Nephron progenitor cell (in vitro differentiated cells): ENCODE data around the gene MRTFA.
"Not testable (repeated sequence)": the region's sequence is repeated elsewhere in the genome, so short reads cannot be mapped to it uniquely, and the experiment has no call there.

Source experiments
- DNase-seq: peaks from one replicate; pipeline ENCODE4 v3.0.0; 2021
- H3K27ac Mint-ChIP-seq: 2 replicates; pipeline ENCODE4 v1.8.0; 2021; ENCODE audit warnings: mild to moderate bottlenecking, moderate library complexity, mixed read lengths
- H3K27me3 Mint-ChIP-seq: 2 replicates; pipeline ENCODE4 v1.8.0; 2021; ENCODE audit warnings: mild to moderate bottlenecking, low read depth, mixed read lengths; ENCODE audit not compliant: poor library complexity
- H3K36me3 Mint-ChIP-seq: 2 replicates; pipeline ENCODE4 v1.8.0; 2021; ENCODE audit warnings: low read depth, mixed read lengths
- H3K4me1 Mint-ChIP-seq: 2 replicates; pipeline ENCODE4 v1.8.0; 2021; ENCODE audit warnings: mixed read lengths
- H3K4me3 Mint-ChIP-seq: 2 replicates; pipeline ENCODE4 v1.8.0; 2021; ENCODE audit warnings: mild to moderate bottlenecking, moderate library complexity, mixed read lengths
- H3K9me3 Mint-ChIP-seq: 2 replicates; pipeline ENCODE4 v1.8.0; 2021; ENCODE audit warnings: mild to moderate bottlenecking, moderate library complexity, mixed read lengths
- CTCF ChIP-seq: fragments of 200-600 bp; sonication (generic); IDR thresholded peaks from 2 replicates; pipeline ENCODE4 v1.5.0; 2021; ENCODE audit warnings: antibody characterized with exemption

The MRTFA gene

GRCh38 chr22:40605761-40606160 is 30.8 kb downstream of the MRTFA start:
- Mint-ChIP-seq H3K27me3 (no peaks in the 10 kb centered on the region), H3K36me3 (peaks cover 5% of the 10 kb centered on the region), H3K4me3 (no peak overlapping the region), H3K4me1 (peaks cover 16% of the 10 kb centered on the region), H3K27ac (no peak overlapping the region), H3K9me3 (no peaks in the 10 kb centered on the region)
- no peak for TF ChIP-seq CTCF
- no peak for DNase-seq

- Mint-ChIP-seq H3K36me3 (peaks cover 5% of the 10 kb centered on the region), H3K27me3 (no peaks in the 10 kb centered on the region), H3K27ac (no peak overlapping the region), H3K4me3 (no peak overlapping the region), H3K9me3 (no peaks in the 10 kb centered on the region), H3K4me1 (peaks cover 25% of the 10 kb centered on the region)
- no peak for TF ChIP-seq CTCF
- no peak for DNase-seq
Measured at GRCh38 chr22:40603088-40603605, 33.4 kb downstream of the MRTFA start.

- Mint-ChIP-seq H3K4me1 (peaks cover 27% of the 10 kb centered on the region), H3K27ac (peak overlapping the region; percentile 27), H3K4me3 (no peak overlapping the region), H3K27me3 (no peaks in the 10 kb centered on the region), H3K36me3 (peaks cover 5% of the 10 kb centered on the region), H3K9me3 (no peaks in the 10 kb centered on the region)
- no peak for TF ChIP-seq CTCF
- no peak for DNase-seq
Measured at GRCh38 chr22:40602231-40602630, 34.3 kb downstream of the MRTFA start.

GRCh38 chr22:40599731-40600130 is 36.8 kb downstream of the MRTFA start:
- Mint-ChIP-seq H3K36me3 (peaks cover 5% of the 10 kb centered on the region), H3K9me3 (no peaks in the 10 kb centered on the region), H3K4me3 (no peak overlapping the region), H3K4me1 (peaks cover 39% of the 10 kb centered on the region), H3K27ac (peak overlapping the region; percentile 83), H3K27me3 (peaks cover 3% of the 10 kb centered on the region)
- no peak for TF ChIP-seq CTCF
- DNase-seq = no peak

GRCh38 chr22:40598712-40599111 is 37.8 kb downstream of the MRTFA start:
- H3K36me3 Mint-ChIP-seq, DNase-seq, H3K4me3 Mint-ChIP-seq, H3K9me3 Mint-ChIP-seq, H3K27ac Mint-ChIP-seq, H3K27me3 Mint-ChIP-seq: not testable (repeated sequence)
- peaks cover 45% of the 10 kb centered on the region for H3K4me1 Mint-ChIP-seq

GRCh38 chr22:40597526-40598430 is 38.7 kb downstream of the MRTFA start:
- H3K27ac Mint-ChIP-seq = peak overlapping the region; percentile 82
- peaks cover 5% of the 10 kb centered on the region for H3K36me3 Mint-ChIP-seq

More at GRCh38 chr22:40597526-40598430, 38.7 kb downstream of the MRTFA start:
- no peak overlapping the region for H3K4me3 Mint-ChIP-seq
- TF ChIP-seq CTCF = no peak
- no peak for DNase-seq
- H3K4me1 Mint-ChIP-seq = peaks cover 44% of the 10 kb centered on the region
- no peaks in the 10 kb centered on the region for H3K9me3 Mint-ChIP-seq
- H3K27me3 Mint-ChIP-seq = peaks cover 3% of the 10 kb centered on the region
